Vagina (tissue), 2 donors: ENCODE results near the gene MYLK2. TPM values are rescaled to one million over a fixed set of nuclear protein-coding genes. Genes with fewer than 3 reads are reported as not detected.

Experiments used
- DNase-seq, 2 donors: peaks; one replicate each; pipeline ENCODE4 v3.0.0-alpha.2; 2017; ENCODE audit errors: extremely low spot score in 2 of 2
- H3K27ac ChIP-seq: fragments of 200-600 bp; sonication (generic); one replicate; pipeline ENCODE4 v1.5.1; 2019
- H3K27me3 ChIP-seq: fragments of 200-600 bp; sonication (generic); one replicate; pipeline ENCODE4 v1.5.1; 2019
- H3K36me3 ChIP-seq, 2 donors: fragments of 200-600 bp; sonication (generic); one replicate each; pipeline ENCODE4 v1.5.1; 2017 to 2019
- H3K4me1 ChIP-seq: fragments of 200-600 bp; sonication (generic); one replicate; pipeline ENCODE4 v1.5.1; 2019
- H3K4me3 ChIP-seq, 2 donors: fragments of 200-600 bp; sonication (generic); 1 replicate in 1 of 2; 2 replicates in 1 of 2; pipeline ENCODE4 v1.5.1; 2016 to 2019
- H3K9me3 ChIP-seq: fragments of 200-600 bp; sonication (generic); one replicate; pipeline ENCODE4 v1.5.1; 2019
- POLR2A ChIP-seq, 2 donors: fragments of 450-650 bp; IDR thresholded peaks; one replicate each; pipeline ENCODE4 v1.6.1; 2017; ENCODE audit warnings: antibody characterized with exemption in 2 of 2, mild to moderate bottlenecking in 2 of 2, moderate library complexity in 2 of 2
- POLR2AphosphoS5 ChIP-seq, 2 donors: sonication (generic); formaldehyde crosslinking; IDR thresholded peaks; one replicate each; pipeline ENCODE4 v1.9.0; 2017; ENCODE audit warnings: antibody characterized with exemption in 2 of 2, mild to moderate bottlenecking in 2 of 2, low read depth in 1 of 2; ENCODE audit not compliant: insufficient read depth in 1 of 2
- intact Hi-C: fragments of 100-400 bp; cut with DNase I; formaldehyde crosslinking; loops from one replicate; pipeline ENCODE4 v1.15.1; 2023
- total RNA-seq: library from RNA; depleted of rRNA; stranded (reverse); fragments of >200 nt; gene quantifications from one replicate; pipeline ENCODE4 v1.2.3, GENCODE V29; 2016
- TF ChIP-seq, protein P1 (sequence below), 3 experiments: fragments of 450-650 bp in 2 of 3; fragments of 200-600 bp in 1 of 3; sonication (generic) in 1 of 3; IDR thresholded peaks; one replicate each; pipeline ENCODE4 v1.5.1; 2017 to 2019; ENCODE audit warnings: antibody characterized with exemption in 3 of 3, mild to moderate bottlenecking in 2 of 3, moderate library complexity in 2 of 3

MYLK2 gene
- total RNA-seq, 1 donor from 2014 or later = not detected

DNA sequence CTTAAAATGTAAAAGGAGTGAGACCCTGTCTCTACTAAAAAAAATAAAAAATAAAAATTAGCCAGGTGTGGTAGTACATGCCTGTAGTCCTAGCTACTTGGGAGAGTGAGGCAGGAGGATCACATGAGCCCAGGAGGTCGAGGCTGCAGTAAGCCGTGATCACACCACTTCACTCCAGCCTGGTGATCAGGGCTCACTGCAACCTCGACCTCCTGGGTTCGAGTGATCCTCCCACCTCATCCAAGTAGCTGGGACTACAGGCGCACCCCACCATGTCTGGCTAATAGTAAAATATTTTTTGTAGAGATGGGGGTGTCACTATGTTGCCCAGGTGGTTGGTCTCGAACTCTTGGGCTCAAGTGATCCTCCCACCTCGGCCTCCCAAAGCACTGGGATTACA lies 34.3 kb downstream of the MYLK2 start:
- no peaks in the 10 kb centered on the region for H3K27me3 ChIP-seq
- H3K4me1 ChIP-seq = peaks cover 12% of the 10 kb centered on the region
- H3K4me3 ChIP-seq = no peak overlapping the region
- intact Hi-C loops = loop anchor here (5.0 to 10.0 kb wide), 2 partner anchors 99 to 181 kb away; partner anchors contain the start of gene PDRG1
- no peak for DNase-seq
- H3K9me3 ChIP-seq = no peaks in the 10 kb centered on the region
- TF ChIP-seq POLR2A (IDR thresholded peaks at IDR 0.05) (no peak), POLR2AphosphoS5 (IDR thresholded peaks at IDR 0.05; ENCODE audit: insufficient read depth in 1 of 2, low read depth in 1 of 2) (no peak)
- TF ChIP-seq, protein P1, sequence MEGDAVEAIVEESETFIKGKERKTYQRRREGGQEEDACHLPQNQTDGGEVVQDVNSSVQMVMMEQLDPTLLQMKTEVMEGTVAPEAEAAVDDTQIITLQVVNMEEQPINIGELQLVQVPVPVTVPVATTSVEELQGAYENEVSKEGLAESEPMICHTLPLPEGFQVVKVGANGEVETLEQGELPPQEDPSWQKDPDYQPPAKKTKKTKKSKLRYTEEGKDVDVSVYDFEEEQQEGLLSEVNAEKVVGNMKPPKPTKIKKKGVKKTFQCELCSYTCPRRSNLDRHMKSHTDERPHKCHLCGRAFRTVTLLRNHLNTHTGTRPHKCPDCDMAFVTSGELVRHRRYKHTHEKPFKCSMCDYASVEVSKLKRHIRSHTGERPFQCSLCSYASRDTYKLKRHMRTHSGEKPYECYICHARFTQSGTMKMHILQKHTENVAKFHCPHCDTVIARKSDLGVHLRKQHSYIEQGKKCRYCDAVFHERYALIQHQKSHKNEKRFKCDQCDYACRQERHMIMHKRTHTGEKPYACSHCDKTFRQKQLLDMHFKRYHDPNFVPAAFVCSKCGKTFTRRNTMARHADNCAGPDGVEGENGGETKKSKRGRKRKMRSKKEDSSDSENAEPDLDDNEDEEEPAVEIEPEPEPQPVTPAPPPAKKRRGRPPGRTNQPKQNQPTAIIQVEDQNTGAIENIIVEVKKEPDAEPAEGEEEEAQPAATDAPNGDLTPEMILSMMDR (IDR thresholded peaks at IDR 0.05) = no peak
- H3K36me3 ChIP-seq = no peaks in the 10 kb centered on the region
- no peak overlapping the region for H3K27ac ChIP-seq

DNA sequence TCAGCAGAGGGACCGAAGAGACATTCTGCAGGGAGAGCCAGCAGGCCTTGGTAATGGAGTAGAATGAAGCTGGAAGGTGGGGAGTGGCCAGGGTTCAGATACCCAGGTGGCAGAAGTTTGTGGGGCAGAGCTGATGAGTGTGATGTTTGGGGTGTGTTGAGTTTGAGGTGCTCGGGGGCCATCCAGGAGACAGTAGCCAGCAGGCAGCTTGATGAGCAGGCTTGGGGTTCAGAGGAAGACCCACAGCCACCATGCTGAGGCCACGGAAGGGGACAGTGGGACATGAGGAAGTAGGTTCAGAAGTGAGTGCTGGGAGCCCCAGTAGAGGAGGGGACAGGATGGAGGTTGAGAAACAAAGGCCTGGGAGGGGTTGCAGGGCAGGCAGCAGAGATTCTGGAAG lies 37.4 kb downstream of the MYLK2 start:
- Histone ChIP-seq H3K36me3 (no peaks in the 10 kb centered on the region), H3K4me1 (peaks cover 19% of the 10 kb centered on the region), H3K27ac (no peak overlapping the region), H3K27me3 (no peaks in the 10 kb centered on the region), H3K4me3 (no peak overlapping the region), H3K9me3 (no peaks in the 10 kb centered on the region)
- TF ChIP-seq, protein P1 (IDR thresholded peaks at IDR 0.05) = no peak
- no peak for TF ChIP-seq POLR2AphosphoS5 (IDR thresholded peaks at IDR 0.05; ENCODE audit: insufficient read depth in 1 of 2, low read depth in 1 of 2)
- TF ChIP-seq POLR2A (IDR thresholded peaks at IDR 0.05) = no peak
- no peak for DNase-seq
- intact Hi-C loops = loop anchor here (10.0 kb wide), 1 partner anchor 178 kb away; no protein-coding TSS in a partner anchor

DNA sequence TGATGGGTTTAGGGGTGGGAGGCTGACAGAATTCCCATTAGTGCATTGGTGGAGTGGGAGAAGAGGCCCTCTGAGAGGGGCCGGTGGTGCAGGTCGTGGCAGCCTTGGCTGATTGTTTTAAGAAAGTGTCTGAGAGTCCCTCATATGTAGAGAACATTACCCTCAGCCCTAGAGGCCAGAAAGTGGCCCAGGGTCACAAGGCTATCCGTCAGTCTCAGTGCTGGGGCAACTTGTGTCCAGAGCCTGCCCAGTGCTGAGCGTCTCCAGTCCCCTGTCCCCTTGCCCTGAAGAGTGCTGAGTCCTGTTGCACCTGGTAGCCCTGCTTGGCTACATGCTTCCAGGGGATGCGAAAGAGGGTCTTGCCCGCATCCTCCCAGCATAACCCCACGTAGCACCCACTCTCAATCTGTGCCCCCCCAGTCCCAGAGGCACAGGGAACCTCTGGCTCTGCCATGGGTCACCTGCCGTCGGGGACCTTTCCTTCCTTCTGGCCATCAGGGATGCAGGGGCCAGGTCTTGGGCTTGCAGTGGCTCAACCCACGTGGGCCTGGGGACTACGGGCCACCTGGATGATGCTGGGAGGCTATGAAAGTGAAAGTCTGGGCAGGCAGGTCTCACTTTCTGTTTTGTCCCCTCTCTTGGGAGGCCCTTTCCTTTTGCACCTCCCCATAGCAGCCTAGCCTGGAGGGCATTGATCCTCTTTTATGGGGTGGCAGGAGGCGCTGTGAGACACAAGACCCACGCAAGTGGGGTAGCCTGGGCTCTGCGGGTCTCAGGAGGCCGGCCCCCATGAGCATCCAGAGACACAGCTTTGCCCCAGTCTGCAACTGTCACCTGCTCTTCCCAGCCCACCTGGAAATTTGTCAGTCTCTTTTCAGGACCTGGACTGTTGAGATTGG lies 39.0 kb downstream of the MYLK2 start:
- Histone ChIP-seq H3K27ac (no peak overlapping the region), H3K27me3 (no peaks in the 10 kb centered on the region), H3K9me3 (no peaks in the 10 kb centered on the region), H3K4me3 (no peak overlapping the region), H3K36me3 (no peaks in the 10 kb centered on the region), H3K4me1 (peaks cover 15% of the 10 kb centered on the region)
- TF ChIP-seq POLR2A (IDR thresholded peaks at IDR 0.05) (no peak), POLR2AphosphoS5 (IDR thresholded peaks at IDR 0.05; ENCODE audit: insufficient read depth in 1 of 2, low read depth in 1 of 2) (no peak)
- TF ChIP-seq, protein P1 (IDR thresholded peaks at IDR 0.05) = no peak
- DNase-seq = no peak
- intact Hi-C loops = loop anchor here (10.0 kb wide), 1 partner anchor 177 kb away; no protein-coding TSS in a partner anchor

DNA sequence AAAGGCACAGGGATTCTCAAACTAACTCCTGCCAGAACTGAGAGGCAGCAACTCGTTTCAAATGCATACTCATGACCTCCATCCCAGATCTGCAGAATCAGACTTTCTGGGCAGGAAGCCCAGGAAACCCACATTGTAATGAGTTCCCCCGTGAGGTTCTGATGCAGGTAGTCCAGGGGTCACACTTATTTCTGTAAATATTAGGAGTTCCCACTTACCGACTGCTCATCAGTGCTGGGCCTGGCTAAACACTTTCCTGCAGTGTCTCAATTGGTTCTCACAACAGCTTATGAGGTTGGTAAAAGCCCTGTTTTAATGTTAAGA lies 39.6 kb downstream of the MYLK2 start:
- no peaks in the 10 kb centered on the region for H3K36me3 ChIP-seq
- H3K27me3 ChIP-seq = no peaks in the 10 kb centered on the region
- no peak overlapping the region for H3K27ac ChIP-seq
- intact Hi-C loops = loop anchor here (10.0 kb wide), 1 partner anchor 176 kb away; no protein-coding TSS in a partner anchor
- no peak overlapping the region for H3K4me3 ChIP-seq
- no peak for DNase-seq
- H3K4me1 ChIP-seq = peaks cover 15% of the 10 kb centered on the region
- TF ChIP-seq, protein P1 (IDR thresholded peaks at IDR 0.05) = no peak
- TF ChIP-seq POLR2A (IDR thresholded peaks at IDR 0.05) = no peak
- TF ChIP-seq POLR2AphosphoS5 (IDR thresholded peaks at IDR 0.05; ENCODE audit: insufficient read depth in 1 of 2, low read depth in 1 of 2) = no peak
- H3K9me3 ChIP-seq = no peaks in the 10 kb centered on the region
